K562 (cell line): ENCODE measurements around the gene USF2. TPM values are rescaled to one million over a fixed set of nuclear protein-coding genes. Genes with fewer than 3 reads are reported as not detected.

Experiments
- ATF1 ChIP-seq, 2 experiments: fragments of 450-650 bp in 1 of 2; IDR thresholded peaks; 2 replicates each; pipeline ENCODE4 v1.6.1; 2016; ENCODE audit warnings: missing compliant biosample characterization in 1 of 2, missing genetic modification characterization in 1 of 2
- EGR1 ChIP-seq: fragments of 450-650 bp; conservative IDR thresholded peaks from 2 replicates; pipeline ENCODE4 v1.6.1; 2017; ENCODE audit warnings: mild to moderate bottlenecking
- FOSL1 ChIP-seq: fragments of 200-800 bp; sonication (Bioruptor generic); conservative IDR thresholded peaks from 2 replicates; pipeline ENCODE4 v1.6.1; 2016; ENCODE audit warnings: missing genetic modification characterization, missing compliant biosample characterization
- FOXK2 ChIP-seq, 2 experiments: fragments of 450-650 bp; IDR thresholded peaks in 1 of 2; conservative IDR thresholded peaks in 1 of 2; 2 replicates each; pipeline ENCODE4 v1.6.1; 2016; ENCODE audit warnings: low read depth in 2 of 2, mild to moderate bottlenecking in 1 of 2
- HNRNPL ChIP-seq: fragments of 200-400 bp; formaldehyde crosslinking; IDR thresholded peaks from 2 replicates; pipeline ENCODE4 v1.6.1; 2017; ENCODE audit warnings: low read depth, mild to moderate bottlenecking, low read length
- IRF9 ChIP-seq: fragments of 450-650 bp; IDR thresholded peaks from 2 replicates; pipeline ENCODE4 v1.6.1; 2016; ENCODE audit warnings: missing biosample characterization, missing genetic modification characterization
- JUN ChIP-seq, 2 experiments: sonication (generic) in 1 of 2; formaldehyde crosslinking in 1 of 2; IDR thresholded peaks; 2 replicates each; pipeline versions ENCODE4 v1.6.1 to v1.8.0; 2012 to 2022; ENCODE audit warnings: borderline replicate concordance in 2 of 2, mild to moderate bottlenecking in 2 of 2, improper control_type of control experiment in 1 of 2, low read depth in 1 of 2, low read length in 1 of 2, missing genetic modification reagents in 1 of 2
- MAFG ChIP-seq: fragments of 450-650 bp; conservative IDR thresholded peaks from 2 replicates; pipeline ENCODE4 v1.6.1; 2016; ENCODE audit warnings: missing genetic modification characterization, missing compliant biosample characterization
- NCOA2 ChIP-seq, 2 experiments: fragments of 450-650 bp; IDR thresholded peaks; 2 replicates each; pipeline ENCODE4 v1.6.1; 2018; ENCODE audit warnings: mild to moderate bottlenecking in 2 of 2, moderate library complexity in 1 of 2; ENCODE audit not compliant: partially characterized antibody in 2 of 2
- PHF21A ChIP-seq: fragments of 450-650 bp; IDR thresholded peaks from 2 replicates; pipeline ENCODE4 v1.6.1; 2017; ENCODE audit warnings: low read depth, borderline replicate concordance
- REST ChIP-seq, 2 experiments: fragments of 450-650 bp; formaldehyde crosslinking in 1 of 2; IDR thresholded peaks; 2 replicates each; pipeline versions ENCODE4 v1.4.0 to v1.6.1; 2014 to 2020; ENCODE audit warnings: mild to moderate bottlenecking in 2 of 2, borderline replicate concordance in 1 of 2, low read depth in 1 of 2
- SMAD1 ChIP-seq: fragments of 150-350 bp; IDR thresholded peaks from 2 replicates; pipeline ENCODE4 v1.6.1; 2014; ENCODE audit warnings: low read length, low read depth; ENCODE audit not compliant: partially characterized antibody
- U2AF1 ChIP-seq: fragments of 200-400 bp; formaldehyde crosslinking; optimal IDR thresholded peaks from 2 replicates; pipeline ENCODE3; 2017; ENCODE audit warnings: mild to moderate bottlenecking, low read depth, low read length, moderate library complexity
- XRCC3 ChIP-seq: fragments of 450-650 bp; IDR thresholded peaks from 2 replicates; pipeline ENCODE4 v1.6.1; 2017; ENCODE audit warnings: mild to moderate bottlenecking, moderate library complexity
- ZC3H8 ChIP-seq: fragments of 450-650 bp; IDR thresholded peaks from 2 replicates; pipeline ENCODE4 v1.6.1; 2017
- ZNF121 ChIP-seq: sonication (generic); formaldehyde crosslinking; conservative IDR thresholded peaks from 2 replicates; pipeline ENCODE4 v1.8.0; 2022; ENCODE audit warnings: missing genetic modification reagents
- ZNF263 ChIP-seq: sonication (generic); formaldehyde crosslinking; IDR thresholded peaks from 2 replicates; pipeline ENCODE4 v1.8.0; 2022; ENCODE audit warnings: mild to moderate bottlenecking, missing genetic modification reagents, borderline replicate concordance
- ZNF311 ChIP-seq: fragments of 250-450 bp; sonication (Bioruptor Pico); IDR thresholded peaks from 2 replicates; pipeline ENCODE4 v1.4.0; 2020; ENCODE audit warnings: mild to moderate bottlenecking, moderate library complexity
- ZNF699 ChIP-seq: fragments of 250-450 bp; sonication (Bioruptor Pico); IDR thresholded peaks from 2 replicates; pipeline ENCODE4 v1.8.0; 2021; ENCODE audit warnings: mild to moderate bottlenecking, moderate library complexity; ENCODE audit not compliant: insufficient replicate concordance
- polyA plus RNA-seq, 8 experiments: library from polyadenylated mRNA; depleted of rRNA in 4 of 8; stranded (reverse) in 5 of 8; unstranded in 3 of 8; fragments of >200 nt; fragmentation: Nextera tagmentation in 2 of 8; fragmentation: Illumina TruSeq in 1 of 8; extraction: Ambion mirVana in 2 of 8; extraction: Trizol in 1 of 8; gene quantifications; 2 replicates each; pipeline versions ENCODE4 v1.2.1 to v1.2.3, GENCODE V29; 2011 to 2014; ENCODE audit warnings: inconsistent platforms in 1 of 8, missing spikeins in 1 of 8
- total RNA-seq, 7 experiments: library from RNA; depleted of rRNA in 6 of 7; stranded (reverse); fragments of >200 nt in 6 of 7; fragmentation: Illumina TruSeq in 2 of 7; extraction: Trizol in 2 of 7; gene quantifications; 2 replicates each; pipeline versions ENCODE4 v1.2.1 to v1.2.3, GENCODE V29; 2011 to 2021; ENCODE audit warnings: low replicate concordance in 1 of 7

Gene USF2
- total and polyA plus RNA-seq, 9 of the 15 experiments (the other 6 are each of a cell fraction or from before 2014, with no cell fraction given) = 0.27 to 93.7 (median 58.4) TPM

GRCh38 chr19:35269438-35270117, 816 bp downstream of the USF2 start (continued):
- TF ChIP-seq IRF9 (tag) (no peak), REST (IDR thresholded peaks at IDR 0.05; ENCODE audit: borderline replicate concordance) (peak; percentile 65), REST (CRISPR knock-in tag; IDR thresholded peaks at IDR 0.05; ENCODE audit: low read depth) (no peak), ZNF263 (no peak), ZNF121 (CRISPR knock-in tag) (no peak), PHF21A (no peak), MAFG (tag) (no peak), ZNF699 (CRISPR knock-in tag) (no peak), EGR1 (no peak), XRCC3 (no peak), NCOA2 (IDR thresholded peaks at IDR 0.05; ENCODE audit: partially characterized antibody in 2 of 2) (no peak), HNRNPL (peak; percentile 74; the same call in 1 of the 2 replicates), JUN (IDR thresholded peaks at IDR 0.05; ENCODE audit: borderline replicate concordance, low read depth, low read length) (no peak), JUN (CRISPR knock-in tag; IDR thresholded peaks at IDR 0.05; ENCODE audit: borderline replicate concordance) (0 out of 2 replicates have a peak, but pooled peaks have one; percentile 30), ZC3H8 (no peak), ZNF311 (CRISPR knock-in tag) (no peak), SMAD1 (no peak), FOXK2 (conservative IDR thresholded peaks at IDR 0.05 in 1 of 2, IDR thresholded peaks at IDR 0.05 in 1 of 2; ENCODE audit: low read depth in 2 of 2) (no peak), ATF1 (CRISPR knock-in tag; IDR thresholded peaks at IDR 0.05) (0 out of 2 replicates have a peak, but pooled peaks have one; percentile 46), ATF1 (tag; IDR thresholded peaks at IDR 0.05) (no peak; the same call in 1 of the 2 replicates), FOSL1 (tag) (no peak), U2AF1 (no peak)
